Forelimb muscle (tissue), 1 donor: ENCODE data around the gene PAM. TPM values are rescaled to one million over a fixed set of nuclear protein-coding genes. Genes with fewer than 3 reads are reported as not detected.

Source experiments
- DNase-seq: peaks from one replicate; pipeline ENCODE4 v3.0.0-alpha.2; 2013; ENCODE audit warnings: low read depth
- polyA plus RNA-seq: library from polyadenylated mRNA; unstranded; fragments of 120-200 nt; gene quantifications from one replicate; pipeline ENCODE4 v1.2.1, GENCODE V29; 2013; ENCODE audit not compliant: insufficient read length

The PAM gene
- polyA plus RNA-seq, 1 donor: 90.5 TPM

DNA sequence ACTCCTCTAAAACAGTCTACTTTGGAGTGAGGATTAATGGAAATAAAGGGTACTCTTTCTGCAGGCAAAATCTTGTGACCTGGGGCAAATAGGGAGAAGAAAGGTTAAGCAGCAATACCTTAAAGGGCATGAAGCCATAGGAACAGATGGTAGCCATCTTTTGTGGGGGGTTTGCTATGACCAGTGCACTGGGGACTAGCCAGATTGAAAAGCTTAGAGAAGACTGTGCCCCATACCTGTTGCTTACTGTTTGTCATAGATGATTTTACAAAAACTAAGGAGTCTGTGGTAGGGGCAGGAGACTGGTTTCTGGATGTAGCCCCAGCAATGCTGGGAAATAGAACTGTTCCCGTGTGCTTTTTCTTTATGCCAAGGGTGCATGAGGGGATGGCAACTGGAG is 58.6 kb downstream of the PAM start:
- no peak for DNase-seq

DNA sequence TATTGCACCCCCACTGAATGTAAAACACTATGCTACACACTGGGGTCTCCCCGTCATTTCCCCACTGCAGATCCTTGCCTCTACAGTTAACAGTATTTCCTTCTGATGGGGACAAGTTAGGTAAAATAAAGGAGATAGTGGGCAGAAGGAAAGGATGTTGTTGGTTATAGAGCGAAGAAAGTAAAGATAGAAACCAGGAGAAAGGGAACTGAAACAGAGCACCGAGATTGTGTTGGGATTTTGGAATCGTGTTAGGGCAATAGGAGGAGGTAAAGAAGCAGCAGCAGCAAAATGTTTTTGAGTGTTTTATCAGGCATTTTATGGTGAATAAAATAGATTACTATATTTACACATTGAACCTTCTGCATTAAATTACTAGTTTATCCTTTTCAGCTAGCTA is 60.0 kb downstream of the PAM start:
- DNase-seq: no peak

DNA sequence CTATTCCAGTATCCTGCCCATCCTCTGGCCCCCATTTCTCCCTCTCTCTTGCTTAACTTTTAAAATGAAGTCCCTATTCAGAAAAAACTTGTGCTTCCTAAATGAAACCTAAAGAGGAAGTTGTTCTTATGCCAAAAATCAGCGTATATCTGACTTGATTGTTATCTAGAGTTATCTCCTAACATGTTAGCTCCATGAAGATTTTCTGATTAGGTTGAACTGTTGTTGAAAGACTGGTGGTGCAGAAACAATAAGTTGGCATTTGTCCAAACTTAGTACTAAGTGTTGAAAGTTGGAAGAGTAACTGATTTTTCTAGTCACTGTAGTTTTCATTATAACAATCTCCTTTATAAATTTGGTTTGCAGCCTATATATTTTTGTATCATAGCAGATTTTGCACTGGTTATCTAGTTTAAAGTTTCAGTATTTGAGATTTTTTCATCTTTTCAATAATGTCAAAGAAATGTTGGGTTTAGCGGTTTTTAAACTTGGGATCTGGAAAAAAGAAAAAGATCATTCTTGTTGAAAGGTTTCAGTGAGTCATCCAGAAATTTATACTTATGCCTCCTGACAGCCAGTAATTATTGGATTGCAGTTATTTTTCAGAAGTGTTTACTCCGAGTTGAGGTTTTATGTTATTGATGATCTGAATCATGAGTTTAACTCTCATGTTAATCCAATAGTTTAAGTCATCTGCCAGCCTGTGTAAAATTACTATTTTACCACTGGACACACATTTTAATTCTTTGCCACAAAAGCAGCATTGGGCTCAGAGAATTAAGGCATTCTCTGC is 60.6 kb downstream of the PAM start:
- DNase-seq: no peak

DNA sequence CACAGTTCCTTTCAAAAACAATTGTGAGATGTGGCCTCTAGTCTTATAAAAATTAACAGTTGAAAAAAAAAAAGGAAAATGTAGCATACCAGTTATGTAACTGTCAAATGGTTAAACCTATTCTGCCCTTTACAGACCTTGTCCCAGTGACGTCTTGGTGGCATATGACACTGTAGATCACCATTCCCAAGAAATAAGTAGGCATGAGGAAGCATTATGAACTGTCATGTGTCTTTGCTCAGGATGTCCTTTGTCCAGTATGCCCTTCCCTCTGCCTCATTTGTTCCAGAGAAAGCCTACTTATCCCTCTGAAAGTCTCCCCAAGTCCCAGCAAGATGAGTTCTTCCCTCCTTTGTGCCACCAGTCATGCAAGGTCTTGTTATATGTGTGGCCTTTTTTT is 63.2 kb downstream of the PAM start:
- no peak for DNase-seq

DNA sequence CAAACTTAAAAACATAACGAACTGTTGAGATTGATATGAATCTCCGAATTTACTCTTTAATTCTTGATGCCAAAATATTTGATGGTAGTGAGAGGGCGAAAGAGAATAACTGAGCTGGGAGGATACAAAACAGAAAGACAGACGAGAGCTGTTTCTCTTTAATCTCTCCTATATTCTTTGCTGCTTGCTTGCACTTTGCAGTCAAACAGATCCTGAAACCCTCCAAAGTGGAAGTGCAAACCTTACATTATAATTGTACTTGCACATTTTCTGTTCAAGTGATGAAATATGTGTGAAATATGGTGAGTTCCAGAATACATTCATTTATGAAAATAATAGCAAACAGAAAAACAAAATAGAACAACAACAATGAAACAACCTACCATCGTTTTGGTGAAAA is 63.8 kb downstream of the PAM start:
- no peak for DNase-seq

DNA sequence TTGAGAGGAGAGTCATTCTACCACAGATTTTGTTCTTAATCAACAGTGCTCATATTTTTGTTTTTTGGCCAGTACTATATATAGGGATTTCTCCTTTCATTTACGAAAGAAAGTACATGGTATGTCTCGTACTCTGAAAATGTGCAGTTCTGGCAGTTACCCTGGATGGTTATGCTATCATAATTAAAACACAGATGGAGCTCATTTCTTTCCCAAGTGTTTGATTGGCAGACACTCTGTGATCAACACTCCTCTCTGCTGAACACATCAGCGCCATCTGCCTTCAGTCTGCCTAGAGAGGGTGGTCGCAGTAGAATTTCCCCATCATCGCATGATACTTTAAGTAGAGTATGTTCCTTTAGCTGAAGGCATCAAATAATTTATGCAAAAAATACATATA is 64.5 kb downstream of the PAM start:
- no peak for DNase-seq

DNA sequence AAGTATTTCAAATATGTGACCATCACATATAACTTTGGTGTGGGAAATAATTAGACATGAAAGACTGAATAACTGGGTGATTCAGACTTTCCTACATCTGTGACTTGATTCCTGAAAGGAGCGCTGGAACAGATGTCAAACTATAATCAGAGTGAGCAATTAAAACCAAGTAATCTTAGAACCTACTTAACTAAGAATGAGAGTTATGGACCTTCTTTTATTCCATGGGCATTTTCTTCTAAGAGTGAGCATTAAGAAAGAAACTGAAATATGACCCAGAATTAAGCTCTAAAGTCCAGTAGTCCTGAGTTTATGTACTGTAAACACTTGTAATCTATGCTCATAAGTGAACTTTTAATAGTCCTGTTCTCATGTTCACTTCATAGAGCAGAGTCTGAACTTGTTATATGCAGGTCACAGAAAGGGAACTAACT is 68.4 kb downstream of the PAM start:
- DNase-seq: no peak

DNA sequence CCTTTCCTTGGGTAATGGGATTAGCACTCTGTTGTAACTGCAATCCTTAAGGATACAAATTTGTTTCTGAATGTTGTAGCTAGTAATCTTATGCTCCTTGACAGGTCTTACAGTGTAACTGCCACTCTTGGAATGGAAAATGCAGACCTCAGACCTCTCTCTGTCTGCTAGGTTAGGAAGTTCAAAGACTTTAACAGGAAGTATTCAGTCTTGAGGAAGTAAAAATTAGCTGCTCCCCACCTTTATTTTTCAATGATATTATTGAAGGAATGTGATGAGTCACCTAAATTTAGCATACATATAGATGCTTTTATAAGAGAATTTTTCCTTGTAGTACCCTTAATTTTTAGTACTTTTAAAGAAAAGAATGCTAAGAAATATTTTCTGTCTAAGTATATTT is 71.5 kb downstream of the PAM start:
- no peak for DNase-seq

DNA sequence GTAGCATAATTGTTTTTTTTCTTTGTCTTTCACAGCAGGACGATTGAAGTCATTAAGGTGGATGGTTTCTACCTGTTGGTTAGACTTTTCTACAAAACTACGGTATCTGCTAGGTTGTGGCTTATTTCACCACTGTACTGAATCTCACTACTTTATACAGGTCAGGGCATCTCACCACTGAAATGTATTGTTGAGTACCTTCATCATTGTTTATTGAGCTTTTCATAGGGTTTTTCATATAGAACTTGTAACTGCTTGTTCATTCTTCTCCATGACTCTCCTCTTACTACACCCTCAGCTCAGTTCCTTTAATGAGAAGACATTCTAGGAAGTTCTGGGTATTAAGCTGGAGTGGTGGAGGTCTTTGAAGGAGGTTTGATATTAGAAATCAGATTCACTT is 75.1 kb downstream of the PAM start:
- DNase-seq: no peak

DNA sequence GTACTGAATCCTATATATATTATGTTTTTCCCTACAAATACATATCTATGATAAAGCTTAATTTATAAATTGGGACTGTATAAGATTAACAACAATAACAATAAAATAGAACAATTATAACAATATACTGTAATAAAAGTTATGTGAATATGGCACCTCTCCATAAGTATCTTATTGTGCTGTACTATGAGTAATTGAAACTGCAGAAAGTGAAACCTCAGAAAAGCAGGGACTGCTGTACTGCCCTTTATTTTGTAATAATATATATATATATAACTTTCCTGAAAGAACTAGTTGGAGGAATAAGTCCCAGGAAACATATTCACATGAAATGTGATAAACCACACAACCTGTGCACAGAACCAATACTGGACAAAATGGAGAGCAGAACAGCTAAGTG is 77.3 kb downstream of the PAM start:
- no peak for DNase-seq

DNA sequence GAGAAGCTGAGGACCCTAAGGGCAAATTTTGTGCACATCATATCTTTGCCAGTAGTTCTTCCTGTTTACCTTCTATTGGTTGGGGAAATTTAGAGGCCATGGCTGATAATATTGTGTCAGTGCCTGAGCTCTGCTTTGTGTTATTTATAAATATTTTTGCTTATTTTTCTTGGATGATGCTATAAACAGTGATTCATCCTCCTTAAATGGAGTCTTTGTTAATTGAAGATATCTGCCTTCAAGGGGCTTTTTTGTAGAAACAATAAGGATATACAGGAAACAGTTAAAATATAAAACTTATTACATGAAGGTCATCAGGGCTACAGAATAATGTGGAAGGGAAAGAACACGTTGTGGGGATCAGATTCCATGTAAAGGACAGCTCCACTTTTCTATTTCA is 78.0 kb downstream of the PAM start:
- DNase-seq: no peak

DNA sequence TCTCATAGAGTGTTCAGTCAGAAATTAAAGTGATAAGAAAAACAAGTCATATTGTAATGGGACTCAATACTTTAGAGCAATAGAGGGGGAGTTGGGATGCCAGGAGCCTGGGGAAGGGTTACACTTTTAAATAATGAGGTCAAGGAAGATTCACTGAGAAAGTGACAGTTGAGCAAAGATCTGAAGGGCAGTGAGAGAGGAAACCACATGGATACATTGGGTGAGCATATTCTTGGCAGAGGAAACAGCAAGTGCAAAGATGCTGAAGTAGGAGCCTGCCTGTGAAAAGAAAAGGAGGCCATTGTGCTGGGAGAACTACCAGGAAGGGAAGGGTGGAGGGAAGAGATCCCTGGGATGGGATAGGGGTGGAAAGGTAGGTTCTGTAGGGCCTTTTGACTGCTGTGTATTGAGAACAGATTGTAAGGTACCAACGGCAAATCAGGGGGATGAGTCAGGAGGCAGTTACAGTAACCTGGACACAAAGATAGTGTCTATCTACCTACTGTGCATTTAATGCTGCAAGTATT is 79.4 kb downstream of the PAM start:
- DNase-seq: no peak

DNA sequence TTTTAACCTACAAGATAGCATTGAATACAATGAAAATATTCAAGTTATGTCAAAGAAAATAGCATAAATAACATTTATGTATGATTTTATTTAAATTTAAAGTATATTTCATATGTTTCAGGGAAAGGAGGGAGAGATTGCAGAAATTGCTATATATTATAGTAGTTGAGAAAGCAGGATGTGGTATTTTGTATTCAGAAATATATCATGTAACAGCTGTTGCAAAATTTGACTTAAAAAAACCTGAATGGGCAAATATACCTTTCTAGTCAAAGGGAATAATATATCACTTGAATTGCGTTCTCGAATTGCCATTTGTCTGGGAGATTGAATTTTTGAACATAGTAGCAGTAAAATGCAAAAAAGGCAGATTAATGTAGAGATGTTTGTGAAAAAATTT is 80.6 kb downstream of the PAM start:
- no peak for DNase-seq

DNA sequence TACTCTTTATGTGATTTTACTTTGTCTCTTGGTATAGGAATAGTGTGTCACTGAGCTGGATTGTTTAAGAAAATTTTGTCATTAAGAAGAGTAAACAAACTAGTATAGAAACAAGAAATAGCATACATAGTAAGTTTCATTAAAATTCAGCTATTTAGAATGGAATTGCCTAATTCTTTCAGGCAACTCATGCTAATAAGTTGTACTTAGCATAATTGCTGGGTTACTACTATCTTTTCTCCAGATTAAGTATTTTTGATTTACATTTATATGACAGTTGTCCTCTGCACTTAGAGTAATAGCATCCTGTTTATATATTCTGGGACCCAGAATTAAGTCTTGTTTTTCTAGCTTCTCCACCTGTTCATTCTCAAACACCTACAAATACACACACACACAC is 85.9 kb downstream of the PAM start:
- DNase-seq: no peak

DNA sequence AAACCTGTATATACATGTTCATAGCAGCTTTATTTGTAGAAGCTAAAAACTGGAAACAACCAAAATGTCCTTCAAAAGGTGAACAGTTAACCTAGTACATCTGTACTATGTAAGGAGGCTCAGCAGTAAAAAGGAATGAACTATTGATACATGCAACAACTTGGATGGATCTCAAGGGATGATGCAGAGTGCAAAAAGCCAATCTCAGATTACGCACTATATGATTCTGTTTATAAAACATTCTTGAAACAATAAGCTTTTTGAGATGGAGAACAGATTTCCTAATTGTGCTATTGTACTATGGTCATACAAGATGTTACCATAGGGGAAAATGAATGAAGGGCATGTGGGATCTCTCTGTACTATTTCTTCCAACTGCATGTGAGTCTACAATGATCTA is 88.9 kb downstream of the PAM start:
- no peak for DNase-seq

DNA sequence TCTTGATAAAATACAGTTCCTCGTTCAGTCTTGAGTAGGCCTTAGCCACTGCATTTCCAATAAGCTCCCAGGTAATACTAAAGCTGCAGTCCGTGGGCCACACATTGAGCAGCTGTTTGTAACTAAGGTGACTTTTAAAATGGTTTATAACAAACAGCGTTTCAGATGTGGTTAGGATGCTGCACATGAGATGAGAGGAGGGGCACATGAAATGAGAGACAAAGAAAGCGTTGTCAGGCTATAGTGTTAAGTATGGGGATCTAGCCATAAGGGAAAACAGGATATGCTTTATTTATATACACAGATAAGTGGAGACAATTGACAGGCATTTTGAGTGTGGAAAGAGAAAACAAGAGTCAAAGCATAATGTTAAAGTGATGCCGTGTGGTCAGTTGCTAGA is 89.9 kb downstream of the PAM start:
- DNase-seq: no peak

DNA sequence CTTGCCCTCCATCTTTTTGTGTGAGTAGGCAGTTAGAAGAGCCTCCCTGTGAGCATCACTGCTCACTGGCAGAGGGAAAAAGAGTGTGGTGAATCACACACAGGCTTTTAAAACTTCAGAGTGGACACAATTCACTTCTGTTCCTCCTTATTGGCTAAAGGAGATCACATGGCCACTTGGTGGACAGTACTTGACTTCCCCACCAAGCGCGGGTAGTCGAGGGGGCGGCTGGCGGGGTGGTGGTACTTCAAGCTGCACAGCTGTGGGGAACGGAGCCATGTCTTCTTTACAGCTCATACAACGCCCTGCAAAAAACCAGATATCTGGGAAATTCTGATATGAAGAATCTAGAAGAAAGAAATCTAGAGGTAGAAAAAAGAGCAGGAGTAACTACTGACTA is 95.4 kb downstream of the PAM start:
- no peak for DNase-seq

DNA sequence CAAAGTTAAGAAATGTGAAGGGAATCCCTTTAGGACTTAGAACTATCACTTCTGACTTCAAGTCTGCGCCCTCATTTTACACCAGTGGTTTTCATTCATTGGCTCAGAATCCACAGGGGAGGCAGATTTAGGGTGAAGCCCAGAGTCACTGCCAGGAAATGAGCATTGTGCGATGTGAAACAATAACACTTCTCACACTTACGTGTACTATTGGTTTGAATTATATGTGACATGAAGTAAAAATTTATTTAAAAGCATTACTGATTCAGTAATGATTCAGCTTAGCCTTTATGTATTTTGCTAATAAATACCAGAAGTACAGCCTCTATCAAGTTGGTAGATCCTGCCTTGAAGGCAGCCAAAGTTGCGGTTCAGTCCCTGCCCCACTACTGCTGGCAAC is 98.6 kb downstream of the PAM start:
- no peak for DNase-seq

DNA sequence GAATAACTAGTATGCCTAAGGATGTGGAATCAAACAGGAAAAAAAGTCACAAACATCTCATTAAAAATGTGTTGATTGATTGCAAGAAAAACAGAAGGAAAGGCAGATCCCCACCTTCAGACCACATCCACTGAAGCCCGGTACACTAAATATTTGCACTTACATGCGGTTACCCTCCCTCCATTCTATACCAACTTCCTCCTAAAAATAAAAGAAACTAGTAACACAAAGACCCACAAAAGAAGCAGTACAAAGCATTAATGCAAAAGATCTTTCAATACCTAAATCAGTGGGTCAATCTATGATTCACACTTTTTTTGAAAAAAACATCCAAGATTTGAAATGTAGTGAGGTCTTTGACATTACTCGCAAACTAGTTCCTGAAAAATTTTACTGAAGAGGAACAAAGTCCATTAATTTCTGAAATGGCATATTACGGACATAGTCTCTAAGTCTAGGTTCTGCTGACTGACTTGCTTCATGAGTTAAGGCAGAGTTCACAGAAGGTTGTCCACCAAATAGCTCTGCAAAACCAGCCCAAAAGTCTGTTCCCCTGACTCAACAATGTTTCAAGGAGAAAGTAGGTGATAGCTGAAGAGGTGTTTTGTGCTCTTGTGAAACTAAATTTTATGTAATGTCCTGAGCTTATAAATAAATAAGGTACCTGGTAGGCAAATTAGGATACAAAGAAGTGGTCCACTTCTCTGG is 100.7 kb downstream of the PAM start:
- no peak for DNase-seq

DNA sequence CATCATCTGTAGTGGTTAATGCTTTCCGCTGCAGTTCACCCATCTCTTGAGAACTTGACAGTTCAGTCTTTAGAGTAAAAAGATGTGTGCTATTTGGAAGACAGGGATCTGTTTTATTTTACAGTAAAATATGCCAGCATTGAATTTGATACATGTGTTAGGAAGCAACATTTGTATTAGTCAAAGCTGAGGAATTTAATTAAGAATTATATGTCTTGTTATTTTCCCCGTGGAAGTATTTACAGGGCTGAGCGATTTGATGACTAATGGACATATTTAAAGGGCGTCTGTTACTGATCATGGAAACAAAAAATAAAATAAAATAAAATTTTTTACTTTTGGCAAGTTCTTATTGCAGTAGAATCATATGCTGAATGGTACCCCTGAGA is 101.3 kb downstream of the PAM start:
- DNase-seq: no peak

DNA sequence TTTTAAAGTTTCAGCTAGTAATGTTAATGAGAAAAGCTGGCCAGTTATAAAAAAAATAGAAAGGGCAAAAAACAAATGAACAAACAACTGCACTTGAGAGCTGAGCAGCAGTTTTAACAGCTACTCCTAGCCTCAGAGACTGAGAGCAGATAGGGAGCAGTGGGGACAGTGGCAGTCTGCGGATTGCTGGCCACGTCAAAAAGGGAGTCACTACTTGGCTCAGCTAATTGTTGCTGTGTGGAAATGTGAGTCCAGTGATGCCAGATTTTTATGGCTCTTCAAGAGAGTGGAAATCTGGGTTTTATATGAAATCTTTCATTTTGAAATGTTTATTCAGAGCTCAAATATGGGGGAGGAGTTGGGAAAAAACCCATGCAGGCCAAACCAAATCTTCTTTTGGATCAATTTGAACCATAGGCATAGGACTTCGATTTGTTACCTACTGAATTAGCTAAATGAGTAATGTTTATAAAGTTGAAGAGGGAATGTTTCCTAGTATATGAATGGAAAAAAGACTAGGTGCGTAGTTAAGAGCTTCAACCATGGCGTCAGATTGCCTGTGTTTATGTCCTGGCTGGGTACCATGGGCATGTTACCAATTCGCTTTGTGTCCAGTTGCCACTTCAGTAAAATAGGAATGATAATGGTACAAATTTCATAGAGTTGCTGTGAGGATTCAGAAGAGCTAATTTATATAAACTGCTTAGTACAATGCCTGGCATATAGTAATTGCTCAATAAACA is 102.1 kb downstream of the PAM start:
- no peak for DNase-seq

DNA sequence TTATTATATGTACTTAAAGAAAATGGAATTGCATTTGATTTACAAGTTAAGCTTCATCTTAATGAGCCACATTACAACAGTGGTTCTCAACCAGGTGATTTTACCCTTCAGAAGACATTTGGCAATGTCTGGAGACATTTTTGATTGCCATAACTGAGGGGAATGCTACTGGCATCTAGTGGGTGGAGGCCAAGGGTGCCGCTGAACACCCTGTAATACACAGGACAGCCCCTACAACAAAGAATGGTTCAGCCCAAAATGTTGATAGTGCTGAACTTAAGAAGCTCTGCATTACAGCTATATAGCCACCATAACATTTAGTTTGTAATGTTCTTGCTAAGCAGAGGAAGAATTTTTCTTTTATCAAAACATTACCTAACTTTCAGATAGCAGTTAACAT is 103.1 kb downstream of the PAM start:
- no peak for DNase-seq

DNA sequence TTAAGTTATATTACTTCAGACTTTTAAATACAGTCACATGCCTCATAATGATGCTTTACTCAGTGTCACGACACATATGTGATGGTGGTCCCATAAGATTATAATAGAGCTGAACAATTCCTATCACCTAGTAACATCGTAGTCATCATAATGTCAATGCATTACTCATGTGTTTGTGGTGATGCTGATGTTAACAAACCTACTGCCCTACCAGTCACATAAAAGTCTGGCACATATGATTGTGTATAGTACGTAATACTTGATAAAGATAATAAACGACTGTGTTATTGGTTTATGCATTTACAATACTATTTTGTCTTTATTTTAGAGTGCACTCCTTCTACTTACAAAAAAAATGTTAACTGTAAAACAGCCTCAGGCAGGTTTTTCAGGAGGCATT is 103.7 kb downstream of the PAM start:
- no peak for DNase-seq
